Measurements from ENCODE around the gene AMFR. TPM values are rescaled to one million over a fixed set of nuclear protein-coding genes. Genes with fewer than 3 reads are reported as not detected.

AMFR gene
- polyA plus RNA-seq (2013) = 18.4 and 18.6 TPM in 2 replicates

DNA sequence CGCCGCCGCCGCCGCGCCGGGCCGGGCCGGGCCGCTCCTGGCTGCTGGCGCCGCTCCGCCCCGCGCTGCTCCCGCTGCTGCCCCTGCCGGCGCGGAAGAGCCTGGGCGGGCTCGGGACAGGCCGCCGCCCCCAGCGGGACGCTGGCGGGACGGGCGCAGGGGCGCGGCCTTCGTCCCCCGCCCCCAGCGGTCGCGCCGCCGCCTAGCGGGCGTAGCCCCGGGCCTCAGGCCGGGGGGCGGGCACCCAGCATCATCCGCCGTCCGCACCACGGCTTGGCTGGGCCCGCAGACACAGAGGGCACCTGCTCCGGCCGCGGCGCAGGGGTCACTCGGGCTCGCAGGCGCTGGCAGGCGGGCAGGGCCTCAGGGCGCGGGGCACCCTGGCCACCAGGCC, at the start of gene AMFR:
Gene AMFR (minus strand): TSS at position 107 of the 394 bp plus-strand sequence. CDS start 218 bp downstream, outside the sequence.
- DNase-seq = peak; percentile 87 to 94
- Histone ChIP-seq H3K27me3 (ENCODE audit: insufficient read depth, low read length) (no peaks in the 10 kb centered on the region), H3K79me1 (ENCODE audit: low read length) (peaks cover 4% of the 10 kb centered on the region), H3K14ac (ENCODE audit: low read length) (peak within 1 kb of the TSS; percentile 82), H3K27ac (ENCODE audit: low read depth, low read length) (peak within 1 kb of the TSS; percentile 70), H3K9me3 (ENCODE audit: insufficient read depth, low read depth, low read length) (no peaks in the 10 kb centered on the region), H4K12ac (ENCODE audit: low read depth, low read length) (peak within 1 kb of the TSS; percentile 81), H3K9ac (ENCODE audit: low read length) (peak within 1 kb of the TSS; percentile 95), H4K91ac (ENCODE audit: low read depth, low read length) (peak within 1 kb of the TSS; percentile 74), H3K18ac (ENCODE audit: low read length) (peak within 1 kb of the TSS; percentile 42), H2BK120ac (ENCODE audit: insufficient read depth, low read length, poor library complexity) (peak within 1 kb of the TSS; percentile 52), H2BK12ac (ENCODE audit: low read length) (no peak within 1 kb of the TSS), H2AK5ac (ENCODE audit: low read length) (no peak within 1 kb of the TSS), H3K4me2 (ENCODE audit: low read length) (peak within 1 kb of the TSS; percentile 83), H2BK5ac (ENCODE audit: low read depth, low read length, poor library complexity) (peak within 1 kb of the TSS; percentile 3), H4K8ac (ENCODE audit: low read depth, low read length) (peak within 1 kb of the TSS; percentile 93), H2AFZ (ENCODE audit: insufficient read depth, low read length, poor library complexity) (peak within 1 kb of the TSS; percentile 88), H3K79me2 (ENCODE audit: control insufficient read depth, insufficient read depth, low read length, poor library complexity) (peaks cover 5% of the 10 kb centered on the region), H3K23ac (ENCODE audit: low read length) (no peak within 1 kb of the TSS), H3K36me3 (ENCODE audit: control insufficient read depth in 1 of 2, insufficient read depth in 2 of 2, low read length in 2 of 2) (peaks cover 2% of the 10 kb centered on the region in 2 experiments), H3K4ac (ENCODE audit: low read depth, low read length) (peak within 1 kb of the TSS; percentile 83), H3K4me3 (ENCODE audit: low read depth, low read length) (peak within 1 kb of the TSS; percentile 95), H3K4me1 (ENCODE audit: control insufficient read depth in 1 of 2, insufficient read depth in 2 of 2, low read length in 2 of 2) (peaks cover 0 to 3% of the 10 kb centered on the region in 2 experiments)
- WGBS (ENCODE audit: extremely low coverage, insufficient coverage, insufficient read length) = no CpG with 5 or more reads among the region's 57 CpGs

DNA sequence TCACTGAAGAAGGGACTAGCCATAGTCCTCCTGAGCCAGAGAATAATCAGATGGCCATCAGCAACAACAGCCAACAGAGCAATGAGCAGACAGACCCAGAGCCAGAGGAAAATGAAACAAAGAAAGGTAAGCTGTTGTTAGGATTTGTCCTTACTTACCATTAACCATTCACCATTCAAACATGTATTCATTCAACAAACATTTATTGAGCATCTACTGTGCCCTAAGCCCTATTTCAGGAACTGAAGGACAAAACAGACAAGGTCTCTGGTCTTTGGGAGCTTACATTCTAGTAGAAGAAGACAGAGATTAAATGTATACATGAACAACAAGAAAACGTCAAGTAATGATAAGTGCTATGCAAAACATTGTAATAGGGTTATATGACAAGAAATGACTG, 45.3 kb upstream of the AMFR start:
- H2AK5ac ChIP-seq (ENCODE audit: low read length) = no peak overlapping the region
- no CpG with 5 or more reads among the region's 1 CpG for WGBS (ENCODE audit: extremely low coverage, insufficient coverage, insufficient read length)

DNA sequence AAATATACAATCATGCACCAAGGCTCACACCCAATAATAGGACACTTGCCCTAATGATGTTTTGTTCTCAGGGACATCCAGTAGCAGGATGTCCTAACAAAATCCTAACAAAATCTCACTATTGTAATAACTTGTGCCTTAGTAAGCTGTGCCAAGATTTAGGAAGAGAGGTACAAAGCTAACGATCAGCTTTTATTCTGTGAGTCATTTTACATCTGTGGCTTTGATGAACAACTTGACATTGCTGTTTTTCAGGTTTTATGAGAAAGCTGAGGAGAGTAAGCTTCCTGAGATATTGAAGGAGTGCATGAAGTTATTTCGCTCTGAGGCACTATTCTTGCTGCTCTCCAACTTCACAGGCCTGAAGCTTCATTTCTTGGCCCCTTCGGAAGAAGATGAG, 44.9 kb upstream of the AMFR start:
- H4K91ac ChIP-seq (ENCODE audit: low read depth, low read length) = no peak overlapping the region
- no peak overlapping the region for H3K4ac ChIP-seq (ENCODE audit: low read depth, low read length)
- H3K27ac ChIP-seq (ENCODE audit: low read depth, low read length) = no peak overlapping the region
- H2AFZ ChIP-seq (ENCODE audit: insufficient read depth, low read length, poor library complexity) = no peak overlapping the region
- no peaks in the 10 kb centered on the region for H3K27me3 ChIP-seq (ENCODE audit: insufficient read depth, low read length)
- H2BK120ac ChIP-seq (ENCODE audit: insufficient read depth, low read length, poor library complexity) = no peak overlapping the region
- H3K18ac ChIP-seq (ENCODE audit: low read length) = no peak overlapping the region
- no peak overlapping the region for H3K4me3 ChIP-seq (ENCODE audit: low read depth, low read length)
- no peaks in the 10 kb centered on the region for H3K9me3 ChIP-seq (ENCODE audit: insufficient read depth, low read depth, low read length)
- peak in 1 of 2 donors; percentile 76 for DNase-seq
- no peak overlapping the region for H4K8ac ChIP-seq (ENCODE audit: low read depth, low read length)
- no peak overlapping the region for H2BK12ac ChIP-seq (ENCODE audit: low read length)
- H3K4me2 ChIP-seq (ENCODE audit: low read length) = no peak overlapping the region
- H3K14ac ChIP-seq (ENCODE audit: low read length) = no peak overlapping the region
- no peak overlapping the region for H3K9ac ChIP-seq (ENCODE audit: low read length)
- no peaks in the 10 kb centered on the region for H3K4me1 ChIP-seq (ENCODE audit: control insufficient read depth in 1 of 2, insufficient read depth in 2 of 2, low read length in 2 of 2)
- no peaks in the 10 kb centered on the region for H3K79me1 ChIP-seq (ENCODE audit: low read length)
- H3K23ac ChIP-seq (ENCODE audit: low read length) = no peak overlapping the region
- H3K79me2 ChIP-seq (ENCODE audit: control insufficient read depth, insufficient read depth, low read length, poor library complexity) = no peaks in the 10 kb centered on the region
- no peak overlapping the region for H2AK5ac ChIP-seq (ENCODE audit: low read length)
- no peak overlapping the region for H2BK5ac ChIP-seq (ENCODE audit: low read depth, low read length, poor library complexity)
- no peak overlapping the region for H4K12ac ChIP-seq (ENCODE audit: low read depth, low read length)
- no CpG with 5 or more reads among the region's 3 CpGs for WGBS (ENCODE audit: extremely low coverage, insufficient coverage, insufficient read length)
- H3K36me3 ChIP-seq (ENCODE audit: control insufficient read depth in 1 of 2, insufficient read depth in 2 of 2, low read length in 2 of 2) = peaks cover 24 to 41% of the 10 kb centered on the region in 2 experiments

More for the DNA sequence above, 45.3 kb upstream of the AMFR start:
- no peak overlapping the region for H2BK12ac ChIP-seq (ENCODE audit: low read length)
- no peak overlapping the region for H3K9ac ChIP-seq (ENCODE audit: low read length)
- H3K79me1 ChIP-seq (ENCODE audit: low read length) = no peaks in the 10 kb centered on the region
- H3K27ac ChIP-seq (ENCODE audit: low read depth, low read length) = no peak overlapping the region
- no peak overlapping the region for H3K4me3 ChIP-seq (ENCODE audit: low read depth, low read length)
- DNase-seq = no peak
- peaks cover 24 to 42% of the 10 kb centered on the region in 2 experiments for H3K36me3 ChIP-seq (ENCODE audit: control insufficient read depth in 1 of 2, insufficient read depth in 2 of 2, low read length in 2 of 2)
- no peak overlapping the region for H3K4ac ChIP-seq (ENCODE audit: low read depth, low read length)
- no peaks in the 10 kb centered on the region for H3K4me1 ChIP-seq (ENCODE audit: control insufficient read depth in 1 of 2, insufficient read depth in 2 of 2, low read length in 2 of 2)
- H3K79me2 ChIP-seq (ENCODE audit: control insufficient read depth, insufficient read depth, low read length, poor library complexity) = no peaks in the 10 kb centered on the region
- no peak overlapping the region for H4K8ac ChIP-seq (ENCODE audit: low read depth, low read length)
- H4K12ac ChIP-seq (ENCODE audit: low read depth, low read length) = no peak overlapping the region
- H3K27me3 ChIP-seq (ENCODE audit: insufficient read depth, low read length) = no peaks in the 10 kb centered on the region
- no peaks in the 10 kb centered on the region for H3K9me3 ChIP-seq (ENCODE audit: insufficient read depth, low read depth, low read length)
- no peak overlapping the region for H2BK120ac ChIP-seq (ENCODE audit: insufficient read depth, low read length, poor library complexity)
- H3K18ac ChIP-seq (ENCODE audit: low read length) = no peak overlapping the region
- H3K23ac ChIP-seq (ENCODE audit: low read length) = no peak overlapping the region
- no peak overlapping the region for H2AFZ ChIP-seq (ENCODE audit: insufficient read depth, low read length, poor library complexity)
- H3K4me2 ChIP-seq (ENCODE audit: low read length) = no peak overlapping the region
- no peak overlapping the region for H4K91ac ChIP-seq (ENCODE audit: low read depth, low read length)
- no peak overlapping the region for H2BK5ac ChIP-seq (ENCODE audit: low read depth, low read length, poor library complexity)
- H3K14ac ChIP-seq (ENCODE audit: low read length) = no peak overlapping the region

DNA sequence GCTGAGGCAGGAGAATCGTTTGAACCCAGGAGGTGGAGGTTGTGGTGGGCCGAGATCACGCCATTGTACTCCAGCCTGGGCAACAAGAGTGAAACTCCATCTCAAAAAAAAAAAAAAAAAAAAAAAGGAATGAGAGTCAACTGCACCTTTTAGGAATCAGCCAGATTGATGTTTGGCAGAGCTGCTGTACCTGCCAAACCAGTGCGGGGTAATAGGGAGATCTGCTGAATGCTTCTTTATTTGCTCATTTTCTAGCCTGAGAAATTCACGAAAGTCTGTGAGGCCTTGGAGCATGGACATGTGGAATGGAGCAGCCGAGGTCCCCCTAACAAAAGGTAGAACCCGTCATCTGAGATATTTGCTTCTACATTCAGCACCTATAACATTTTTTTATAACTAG, 44.4 kb upstream of the AMFR start:
- no peak overlapping the region for H4K12ac ChIP-seq (ENCODE audit: low read depth, low read length)
- H4K8ac ChIP-seq (ENCODE audit: low read depth, low read length) = no peak overlapping the region
- no peak overlapping the region for H2BK12ac ChIP-seq (ENCODE audit: low read length)
- peaks cover 27 to 39% of the 10 kb centered on the region in 2 experiments for H3K36me3 ChIP-seq (ENCODE audit: control insufficient read depth in 1 of 2, insufficient read depth in 2 of 2, low read length in 2 of 2)
- no peak overlapping the region for H3K14ac ChIP-seq (ENCODE audit: low read length)
- no peaks in the 10 kb centered on the region for H3K27me3 ChIP-seq (ENCODE audit: insufficient read depth, low read length)
- no peak overlapping the region for H3K4ac ChIP-seq (ENCODE audit: low read depth, low read length)
- no peak overlapping the region for H2AK5ac ChIP-seq (ENCODE audit: low read length)
- no peaks in the 10 kb centered on the region for H3K79me2 ChIP-seq (ENCODE audit: control insufficient read depth, insufficient read depth, low read length, poor library complexity)
- H2BK5ac ChIP-seq (ENCODE audit: low read depth, low read length, poor library complexity) = no peak overlapping the region
- H3K18ac ChIP-seq (ENCODE audit: low read length) = no peak overlapping the region
- H3K4me3 ChIP-seq (ENCODE audit: low read depth, low read length) = no peak overlapping the region
- no peaks in the 10 kb centered on the region for H3K9me3 ChIP-seq (ENCODE audit: insufficient read depth, low read depth, low read length)
- WGBS (ENCODE audit: extremely low coverage, insufficient coverage, insufficient read length) = no CpG with 5 or more reads among the region's 7 CpGs
- no peak for DNase-seq
- H3K79me1 ChIP-seq (ENCODE audit: low read length) = no peaks in the 10 kb centered on the region
- no peak overlapping the region for H2AFZ ChIP-seq (ENCODE audit: insufficient read depth, low read length, poor library complexity)
- no peak overlapping the region for H4K91ac ChIP-seq (ENCODE audit: low read depth, low read length)
- H3K27ac ChIP-seq (ENCODE audit: low read depth, low read length) = no peak overlapping the region
- H3K4me1 ChIP-seq (ENCODE audit: control insufficient read depth in 1 of 2, insufficient read depth in 2 of 2, low read length in 2 of 2) = no peaks in the 10 kb centered on the region
- H3K23ac ChIP-seq (ENCODE audit: low read length) = no peak overlapping the region
- H3K9ac ChIP-seq (ENCODE audit: low read length) = no peak overlapping the region
- no peak overlapping the region for H2BK120ac ChIP-seq (ENCODE audit: insufficient read depth, low read length, poor library complexity)
- H3K4me2 ChIP-seq (ENCODE audit: low read length) = no peak overlapping the region
